ENCODE results near the gene RBMS1.

- TF ChIP-seq CTCF (IDR thresholded peaks at IDR 0.05; ENCODE audit: low read depth, low read length) (no peak), EZH2phosphoT487 (IDR thresholded peaks at IDR 0.05; ENCODE audit: low read depth) (no peak)
Measured at GRCh38 chr2:160534996-160535395, 41.4 kb upstream of the RBMS1 start.

Data from OCI-LY3 (cell line).